ENCODE data around the gene LPP. TPM values are rescaled to one million over a fixed set of nuclear protein-coding genes. Genes with fewer than 3 reads are reported as not detected.

LPP gene
- total and polyA plus RNA-seq, 2 of the 4 experiments (the other 2 are of a cell fraction) = 16.0 to 130 TPM

DNA sequence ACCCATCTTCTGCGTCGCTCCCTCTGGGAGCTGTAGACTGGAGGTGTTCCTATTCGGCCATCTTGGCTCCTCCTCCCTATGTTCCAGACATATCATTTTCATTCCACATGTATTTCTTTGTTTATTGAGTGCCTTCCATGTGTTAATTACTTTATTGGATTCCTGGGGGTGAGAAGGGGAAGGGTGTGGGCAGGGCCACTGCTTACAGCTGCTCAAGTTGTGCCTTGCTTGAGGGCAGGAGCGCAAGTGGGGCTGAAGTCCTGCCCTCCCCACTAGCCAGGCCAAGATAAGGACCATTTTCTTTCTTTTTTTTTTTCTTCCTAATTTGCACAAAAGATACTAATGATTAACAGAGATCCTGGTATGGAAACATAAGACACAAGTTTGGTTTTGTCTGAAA lies 224.8 kb downstream of the LPP start:
- TF ChIP-seq SMC3 (IDR thresholded peaks at IDR 0.05; ENCODE audit: low read depth, low read length) (no peak), RAD21 (IDR thresholded peaks at IDR 0.05; ENCODE audit: low read length) (no peak), MAFK (IDR thresholded peaks at IDR 0.05; ENCODE audit: low read depth, low read length) (no peak), MXI1 (IDR thresholded peaks at IDR 0.05; ENCODE audit: borderline replicate concordance, low read depth, low read length) (no peak), FOS (IDR thresholded peaks at IDR 0.05; ENCODE audit: low read depth, low read length) (no peak), NFE2L2 (IDR thresholded peaks at IDR 0.05; ENCODE audit: low read depth, low read length) (no peak), RFX5 (IDR thresholded peaks at IDR 0.05; ENCODE audit: low read depth, low read length) (no peak), POLR2A (IDR thresholded peaks at IDR 0.05; ENCODE audit: low read depth, low read length) (no peak), CHD1 (IDR thresholded peaks at IDR 0.05; ENCODE audit: low read depth, low read length) (no peak), MAZ (IDR thresholded peaks at IDR 0.05; ENCODE audit: borderline replicate concordance, low read depth, low read length) (no peak), BHLHE40 (IDR thresholded peaks at IDR 0.05; ENCODE audit: low read depth, low read length) (no peak)
- TF ChIP-seq, protein P1, sequence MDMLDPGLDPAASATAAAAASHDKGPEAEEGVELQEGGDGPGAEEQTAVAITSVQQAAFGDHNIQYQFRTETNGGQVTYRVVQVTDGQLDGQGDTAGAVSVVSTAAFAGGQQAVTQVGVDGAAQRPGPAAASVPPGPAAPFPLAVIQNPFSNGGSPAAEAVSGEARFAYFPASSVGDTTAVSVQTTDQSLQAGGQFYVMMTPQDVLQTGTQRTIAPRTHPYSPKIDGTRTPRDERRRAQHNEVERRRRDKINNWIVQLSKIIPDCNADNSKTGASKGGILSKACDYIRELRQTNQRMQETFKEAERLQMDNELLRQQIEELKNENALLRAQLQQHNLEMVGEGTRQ (IDR thresholded peaks at IDR 0.05; ENCODE audit: low read depth, low read length) = no peak
- TF ChIP-seq, protein P2, sequence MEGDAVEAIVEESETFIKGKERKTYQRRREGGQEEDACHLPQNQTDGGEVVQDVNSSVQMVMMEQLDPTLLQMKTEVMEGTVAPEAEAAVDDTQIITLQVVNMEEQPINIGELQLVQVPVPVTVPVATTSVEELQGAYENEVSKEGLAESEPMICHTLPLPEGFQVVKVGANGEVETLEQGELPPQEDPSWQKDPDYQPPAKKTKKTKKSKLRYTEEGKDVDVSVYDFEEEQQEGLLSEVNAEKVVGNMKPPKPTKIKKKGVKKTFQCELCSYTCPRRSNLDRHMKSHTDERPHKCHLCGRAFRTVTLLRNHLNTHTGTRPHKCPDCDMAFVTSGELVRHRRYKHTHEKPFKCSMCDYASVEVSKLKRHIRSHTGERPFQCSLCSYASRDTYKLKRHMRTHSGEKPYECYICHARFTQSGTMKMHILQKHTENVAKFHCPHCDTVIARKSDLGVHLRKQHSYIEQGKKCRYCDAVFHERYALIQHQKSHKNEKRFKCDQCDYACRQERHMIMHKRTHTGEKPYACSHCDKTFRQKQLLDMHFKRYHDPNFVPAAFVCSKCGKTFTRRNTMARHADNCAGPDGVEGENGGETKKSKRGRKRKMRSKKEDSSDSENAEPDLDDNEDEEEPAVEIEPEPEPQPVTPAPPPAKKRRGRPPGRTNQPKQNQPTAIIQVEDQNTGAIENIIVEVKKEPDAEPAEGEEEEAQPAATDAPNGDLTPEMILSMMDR (conservative IDR thresholded peaks at IDR 0.05; ENCODE audit: low read depth, low read length) = no peak
- TF ChIP-seq, protein P3, sequence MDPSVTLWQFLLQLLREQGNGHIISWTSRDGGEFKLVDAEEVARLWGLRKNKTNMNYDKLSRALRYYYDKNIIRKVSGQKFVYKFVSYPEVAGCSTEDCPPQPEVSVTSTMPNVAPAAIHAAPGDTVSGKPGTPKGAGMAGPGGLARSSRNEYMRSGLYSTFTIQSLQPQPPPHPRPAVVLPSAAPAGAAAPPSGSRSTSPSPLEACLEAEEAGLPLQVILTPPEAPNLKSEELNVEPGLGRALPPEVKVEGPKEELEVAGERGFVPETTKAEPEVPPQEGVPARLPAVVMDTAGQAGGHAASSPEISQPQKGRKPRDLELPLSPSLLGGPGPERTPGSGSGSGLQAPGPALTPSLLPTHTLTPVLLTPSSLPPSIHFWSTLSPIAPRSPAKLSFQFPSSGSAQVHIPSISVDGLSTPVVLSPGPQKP (IDR thresholded peaks at IDR 0.05; ENCODE audit: borderline replicate concordance, low read depth, low read length) = no peak
- H4K5ac ChIP-seq (ENCODE audit: low read depth, low read length) = no peak overlapping the region
- H3K4me3 ChIP-seq (ENCODE audit: insufficient read depth, low read depth, low read length) = no peak overlapping the region
- no peak overlapping the region for H3K4me2 ChIP-seq (ENCODE audit: low read depth, low read length)
- intact Hi-C loops (cut with micrococcal nuclease) = no loop called here
- WGBS, 2 experiments (ENCODE audit: extremely low coverage in 2 of 2, insufficient read length in 1 of 2) = no CpG with 5 or more reads among the region's 4 CpGs
- ChIA-PET CTCF (no interaction called here), POLR2A (ENCODE audit: unreplicated experiment) (no interaction called here)
- peaks cover 21 to 36% of the 10 kb centered on the region in 2 experiments for H3K79me1 ChIP-seq (ENCODE audit: low read depth in 1 of 2, low read length in 2 of 2)
- no peak overlapping the region for H3K4ac ChIP-seq (ENCODE audit: low read depth, low read length)
- no peak overlapping the region for H3K9ac ChIP-seq (ENCODE audit: low read depth, low read length)
- no peak overlapping the region for H3K27ac ChIP-seq (ENCODE audit: insufficient read depth, low read length)
- H4K91ac ChIP-seq (ENCODE audit: insufficient read depth, low read depth, low read length) = no peak overlapping the region
- H3K4me1 ChIP-seq (ENCODE audit: control insufficient read depth, insufficient read depth, low read length) = no peaks in the 10 kb centered on the region
- no peak overlapping the region for H2AK5ac ChIP-seq (ENCODE audit: low read depth, low read length)
- no peak overlapping the region for H2AFZ ChIP-seq (replicated peaks; ENCODE audit: low read length, poor library complexity)
- no peaks in the 10 kb centered on the region for H3K9me3 ChIP-seq (ENCODE audit: control insufficient read depth, insufficient read depth, low read length)
- no peak for ATAC-seq (ENCODE audit: low read depth)
- dilution Hi-C loops (cut with HindIII; ENCODE audit: low sequenced_read_pairs, unreplicated experiment) = no loop called here
- H3K56ac ChIP-seq (ENCODE audit: extremely low read depth, insufficient read depth, low read length) = no peak overlapping the region
- no peaks in the 10 kb centered on the region for H3K27me3 ChIP-seq (ENCODE audit: control insufficient read depth, insufficient read depth, low read length)
- H2AK9ac ChIP-seq (replicated peaks; ENCODE audit: low read depth, low read length, poor library complexity) = no peak overlapping the region
- BruUV-seq (replicated peaks) = no TSS peak
- in situ Hi-C loops (cut with MboI; ENCODE audit: low sequenced_read_pairs) = no loop called here
- no peak overlapping the region for H2BK15ac ChIP-seq (ENCODE audit: low read depth, low read length)
- H4K8ac ChIP-seq (ENCODE audit: low read depth in 2 of 2, low read length in 2 of 2) = no peak overlapping the region
- no peak overlapping the region for H3K18ac ChIP-seq (ENCODE audit: low read depth, low read length)
- H3K14ac ChIP-seq (replicated peaks; ENCODE audit: low read depth, low read length) = no peak overlapping the region
- H3K36me3 ChIP-seq (ENCODE audit: control insufficient read depth, insufficient read depth, low read length) = no peaks in the 10 kb centered on the region; the same call in 1 of the 2 replicates
- no peak overlapping the region for H2BK120ac ChIP-seq (ENCODE audit: low read depth, low read length)
- H2BK5ac ChIP-seq (ENCODE audit: low read depth, low read length, poor library complexity, severe bottlenecking) = no peak overlapping the region
- H4K20me1 ChIP-seq (ENCODE audit: insufficient read depth, low read length) = peaks cover 27% of the 10 kb centered on the region
- H3K23ac ChIP-seq (ENCODE audit: low read depth, low read length) = no peak overlapping the region
- no peak for DNase-seq
- no peak overlapping the region for H2BK20ac ChIP-seq (ENCODE audit: low read depth, low read length)
- H3K9me1 ChIP-seq (ENCODE audit: insufficient read depth, low read length) = 0 out of 2 replicates have a peak, but pooled peaks cover 2% of the 10 kb centered on the region
